ENCODE data around the gene MYH11.

- no peak for TF ChIP-seq CTCF (IDR thresholded peaks at IDR 0.05)
- TF ChIP-seq EZH2phosphoT487 (IDR thresholded peaks at IDR 0.05): no peak
- TF ChIP-seq EZH2 (IDR thresholded peaks at IDR 0.05): no peak
These were observed 49.2 kb downstream of the MYH11 start for GRCh38 chr16:15807603-15808009.

Data from neural progenitor cell (in vitro differentiated cells).